T1000 (cell line): ENCODE measurements around the gene DUS3L.
A peak's percentile ranks its signal among the peaks of the same experiment; 100 is the strongest.

ENCODE experiments used
- DNase-seq: peaks from one replicate; lab custom pipeline; 2025; ENCODE audit warnings: mixed read lengths; lab: John Stamatoyannopoulos, UW

The DUS3L gene

GRCh38 chr19:5821521-5822180 lies 30.7 kb upstream of the DUS3L start:
- DNase-seq, result no peak

GRCh38 chr19:5820785-5821184 lies 29.8 kb upstream of the DUS3L start:
- no peak for DNase-seq

- no peak for DNase-seq
Observed at GRCh38 chr19:5818594-5818993, 27.6 kb upstream of the DUS3L start.

- DNase-seq, result no peak
Observed at GRCh38 chr19:5817218-5817617, 26.3 kb upstream of the DUS3L start.

GRCh38 chr19:5814852-5815246 lies 23.9 kb upstream of the DUS3L start:
- DNase-seq, result no peak

- no peak for DNase-seq
Observed at GRCh38 chr19:5814123-5814851, 23.3 kb upstream of the DUS3L start.

- DNase-seq, result no peak
Observed at GRCh38 chr19:5811117-5811516, 20.2 kb upstream of the DUS3L start.

GRCh38 chr19:5809469-5809868 lies 18.5 kb upstream of the DUS3L start:
- DNase-seq, result no peak

GRCh38 chr19:5809053-5809452 lies 18.1 kb upstream of the DUS3L start:
- DNase-seq, result no peak

- DNase-seq, result no peak
Observed at GRCh38 chr19:5808120-5808816, 17.3 kb upstream of the DUS3L start.

- DNase-seq, result no peak
Observed at GRCh38 chr19:5806905-5807304, 15.9 kb upstream of the DUS3L start.

GRCh38 chr19:5806133-5806489 lies 15.1 kb upstream of the DUS3L start:
- no peak for DNase-seq

GRCh38 chr19:5805462-5806132 lies 14.6 kb upstream of the DUS3L start:
- DNase-seq, result no peak

GRCh38 chr19:5804516-5805461 lies 13.8 kb upstream of the DUS3L start, which contains the start of gene NRTN:
Gene NRTN (plus strand): TSS chr19:5805067. CDS start chr19:5824166, 19,099 bp downstream.
- DNase-seq, result no peak

GRCh38 chr19:5803752-5804515 lies 13.0 kb upstream of the DUS3L start:
- DNase-seq, result peak; percentile 89

GRCh38 chr19:5803441-5803751 lies 12.4 kb upstream of the DUS3L start:
- no peak for DNase-seq

GRCh38 chr19:5801796-5802619 lies 11.0 kb upstream of the DUS3L start:
- no peak for DNase-seq

GRCh38 chr19:5800361-5801270 lies 9.7 kb upstream of the DUS3L start:
- no peak for DNase-seq
